GM19035 (cell line): ENCODE measurements around the gene ZNF474.
"Not testable (repeated sequence)": the region's sequence is repeated elsewhere in the genome, so short reads cannot be mapped to it uniquely, and the experiment has no call there.

Source experiments
- ATAC-seq: cut with Tn5 transposase; IDR thresholded peaks from one replicate; pipeline ENCODE4 v1.9.1; 2021; ENCODE audit not compliant: unreplicated experiment

The ZNF474 gene

GRCh38 chr5:122129306-122129705 is at the start of gene ZNF474:
Gene ZNF474, plus strand, starts transcription at chr5:122129546. Its CDS starts 22,445 bp downstream, at chr5:122151991.
- no peak for ATAC-seq

- no peak for ATAC-seq
Observed at GRCh38 chr5:122081541-122081940, 47.8 kb upstream of the ZNF474 start.

GRCh38 chr5:122083535-122083934 is 45.8 kb upstream of the ZNF474 start:
- ATAC-seq, result no peak

- ATAC-seq, result no peak
Observed at GRCh38 chr5:122085041-122085440, 44.3 kb upstream of the ZNF474 start.

GRCh38 chr5:122089096-122090013 is 40.0 kb upstream of the ZNF474 start:
- ATAC-seq, result no peak

- ATAC-seq, result no peak
Observed at GRCh38 chr5:122091936-122092600, 37.3 kb upstream of the ZNF474 start.

- no peak for ATAC-seq
Observed at GRCh38 chr5:122093415-122094180, 35.7 kb upstream of the ZNF474 start.

GRCh38 chr5:122094251-122094650 is 35.1 kb upstream of the ZNF474 start:
- ATAC-seq, result not testable (repeated sequence)

- ATAC-seq, result no peak
Observed at GRCh38 chr5:122095158-122095557, 34.2 kb upstream of the ZNF474 start.

GRCh38 chr5:122097391-122097790 is 32.0 kb upstream of the ZNF474 start:
- ATAC-seq, result no peak

- ATAC-seq, result no peak
Observed at GRCh38 chr5:122099060-122099790, 30.1 kb upstream of the ZNF474 start.

GRCh38 chr5:122101636-122102285 is 27.6 kb upstream of the ZNF474 start:
- peak; percentile 72 for ATAC-seq

GRCh38 chr5:122102825-122103224 is 26.5 kb upstream of the ZNF474 start:
- no peak for ATAC-seq

- ATAC-seq, result no peak
Observed at GRCh38 chr5:122105909-122106308, 23.4 kb upstream of the ZNF474 start.

GRCh38 chr5:122107016-122107415 is 22.3 kb upstream of the ZNF474 start:
- ATAC-seq, result no peak

GRCh38 chr5:122110987-122111386 is 18.4 kb upstream of the ZNF474 start:
- no peak for ATAC-seq

- ATAC-seq, result no peak
Observed at GRCh38 chr5:122111460-122111859, 17.9 kb upstream of the ZNF474 start.

- ATAC-seq, result no peak
Observed at GRCh38 chr5:122112063-122112462, 17.3 kb upstream of the ZNF474 start.

- no peak for ATAC-seq
Observed at GRCh38 chr5:122112733-122113558, 16.4 kb upstream of the ZNF474 start.
